Measurements from ENCODE around the gene EFNA3.
"Not testable (repeated sequence)": the region's sequence is repeated elsewhere in the genome, so short reads cannot be mapped to it uniquely, and the experiment has no call there.

Gene EFNA3

GRCh38 chr1:155110826-155111225 is 32.2 kb downstream of the EFNA3 start:
- DNase-seq = no peak

- no peak for DNase-seq
Observed at GRCh38 chr1:155113450-155113980, 34.9 kb downstream of the EFNA3 start.

GRCh38 chr1:155116113-155116764 is 37.6 kb downstream of the EFNA3 start:
- no peak for DNase-seq

- no peak for DNase-seq
Observed at GRCh38 chr1:155117610-155118009, 39.0 kb downstream of the EFNA3 start.

GRCh38 chr1:155118090-155118489 is 39.5 kb downstream of the EFNA3 start:
- not testable (repeated sequence) for DNase-seq

- no peak for DNase-seq
Observed at GRCh38 chr1:155120253-155120652, 41.6 kb downstream of the EFNA3 start.

GRCh38 chr1:155121249-155121648 is 42.6 kb downstream of the EFNA3 start:
- no peak for DNase-seq

GRCh38 chr1:155122308-155122707 is 43.7 kb downstream of the EFNA3 start:
- DNase-seq = no peak

GRCh38 chr1:155123801-155124200 is 45.2 kb downstream of the EFNA3 start:
- DNase-seq = no peak

GRCh38 chr1:155124503-155125463 is 46.1 kb downstream of the EFNA3 start:
- DNase-seq = no peak

- no peak for DNase-seq
Observed at GRCh38 chr1:155125511-155125945, 46.9 kb downstream of the EFNA3 start.

GRCh38 chr1:155125946-155126555 is 47.4 kb downstream of the EFNA3 start:
- DNase-seq = no peak

- DNase-seq = peak in 3 of 4 experiments; percentile 17 to 43 (median 35)
Observed at GRCh38 chr1:155126556-155127104, 48.0 kb downstream of the EFNA3 start.

GRCh38 chr1:155127105-155127966 is 48.7 kb downstream of the EFNA3 start, which contains the start of gene EFNA1:
EFNA1 (plus strand) TSS chr1:155127876; CDS start chr1:155127978, 102 bp downstream.
- peak; percentile 40 to 67 (median 53) for DNase-seq

GRCh38 chr1:155127967-155128754 is 49.5 kb downstream of the EFNA3 start:
- DNase-seq = no peak

- peak in 2 of 4 experiments; percentile 24 to 25 for DNase-seq
Observed at GRCh38 chr1:155128755-155129473, 50.3 kb downstream of the EFNA3 start.

GRCh38 chr1:155130272-155131006 is 51.8 kb downstream of the EFNA3 start:
- DNase-seq = no peak

GRCh38 chr1:155131285-155131684 is 52.6 kb downstream of the EFNA3 start:
- no peak for DNase-seq

- DNase-seq = no peak
Observed at GRCh38 chr1:155131856-155132255, 53.2 kb downstream of the EFNA3 start.
